ENCODE measurements around the gene PLEKHM3.

DNA sequence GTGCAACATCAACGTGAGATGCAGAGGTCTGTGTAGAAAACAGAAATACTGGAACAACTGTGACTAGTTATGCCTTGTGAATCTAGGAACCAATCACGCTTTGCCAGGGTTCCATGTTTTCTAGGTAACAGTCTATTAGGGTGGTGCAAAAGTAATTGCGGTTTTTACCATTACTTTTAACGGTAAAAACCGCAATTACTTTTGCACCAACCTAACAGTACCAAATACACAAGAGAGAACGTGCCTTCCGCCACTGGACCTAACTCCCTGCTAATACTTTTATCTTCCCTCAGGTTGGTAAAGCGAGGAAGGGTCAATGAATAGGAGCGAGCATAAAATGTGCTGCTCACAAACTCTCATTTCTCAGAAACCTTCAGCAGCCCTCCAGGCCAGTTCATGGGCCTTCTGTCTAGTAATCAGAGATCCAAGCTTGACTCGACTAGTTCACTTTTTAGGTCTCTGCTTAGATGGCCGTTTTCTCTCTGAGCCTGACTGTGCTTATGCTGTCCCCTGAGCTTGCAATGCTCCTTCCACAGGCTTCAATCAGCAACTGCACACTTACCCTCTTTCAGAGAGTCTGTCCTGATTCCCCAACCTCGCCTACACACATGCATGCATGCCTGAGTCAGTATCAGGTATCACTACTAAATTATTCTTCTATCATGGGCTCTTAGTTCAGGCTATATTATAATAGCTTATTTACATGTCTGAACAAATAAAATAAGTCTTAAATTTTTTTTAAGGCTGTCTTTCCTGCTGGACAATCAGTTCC lies 47.0 kb downstream of the PLEKHM3 start:
- TF ChIP-seq CTCF (IDR thresholded peaks at IDR 0.05 in 4 of 5, conservative IDR thresholded peaks at IDR 0.05 in 1 of 5) (no peak), POLR2A (IDR thresholded peaks at IDR 0.05) (no peak)

Data from gastrocnemius medialis (tissue), 4 donors.